HCT116 (cell line): ENCODE results near the gene RPL35. TPM values are rescaled to one million over a fixed set of nuclear protein-coding genes. Genes with fewer than 3 reads are reported as not detected.

Source experiments
- ATAC-seq: fragments of 200-7000 bp; cut with Tn5 transposase; 2 replicates; pipeline ENCODE4 v1.9.1; 2020; ENCODE audit warnings: mild to moderate bottlenecking, moderate library complexity
- BruUV-seq: library from RNA; stranded (reverse); fragments of 400-500 nt; replicated peaks from 2 replicates; lab custom pipeline; 2021; lab: Mats Ljungman, UMichigan
- CTCF ChIA-PET: fragments of 300-600 bp; sonication (Branson Sonifier 250); formaldehyde crosslinking; loops from one replicate; lab custom pipeline; 2021; ENCODE audit warnings: antibody characterized with exemption; lab: Charles Lee
- POLR2A ChIA-PET: fragments of 300-600, 350-600 bp; sonication (Branson Sonifier 250); formaldehyde crosslinking; loops from one replicate; lab custom pipeline; 2021; ENCODE audit warnings: antibody characterized with exemption; lab: Charles Lee
- RAD21 ChIA-PET, 2 experiments: fragments of 300-600 bp; sonication (Branson Sonifier 250); formaldehyde crosslinking; loops; one replicate each; lab custom pipeline; 2023; ENCODE audit warnings: low total read pairs in 2 of 2; ENCODE audit not compliant: uncharacterized antibody in 2 of 2, unreplicated experiment in 2 of 2, low non-redundant PET in 1 of 2; lab: Charles Lee
- DNase-seq: peaks from one replicate; pipeline ENCODE4 v3.0.0-alpha.2; 2010; ENCODE audit warnings: low read depth, low spot score
- H2AFZ ChIP-seq: fragments of 200-600 bp; shearing (Covaris generic), sonication (generic); 2 replicates; pipeline ENCODE4 v1.6.1; 2017; ENCODE audit warnings: low read depth, mixed run types, mixed read lengths, antibody characterized with exemption, low read length; ENCODE audit not compliant: poor library complexity, severe bottlenecking
- H3K27ac ChIP-seq: 2 replicates; pipeline ENCODE4 v1.5.1; 2012; ENCODE audit warnings: low read depth, low read length
- H3K27me3 ChIP-seq: fragments of 200-600 bp; sonication (generic); 2 replicates; pipeline ENCODE4 v1.6.1; 2016; ENCODE audit warnings: mixed run types, low read length, mixed read lengths; ENCODE audit not compliant: insufficient read depth
- H3K36me3 ChIP-seq, 2 experiments: fragments of 200-500 bp in 1 of 2; fragments of 200-600 bp in 1 of 2; sonication (Bioruptor generic) in 1 of 2; sonication (generic) in 1 of 2; 2 replicates each; pipeline versions ENCODE4 v1.5.1 to v1.6.1; 2014 to 2016; ENCODE audit warnings: low read length in 2 of 2, inconsistent platforms in 1 of 2, mixed read lengths in 1 of 2, mixed run types in 1 of 2; ENCODE audit not compliant: insufficient read depth in 2 of 2, control insufficient read depth in 1 of 2
- H3K4me1 ChIP-seq, 2 experiments: fragments of 200-600 bp in 1 of 2; sonication (generic) in 1 of 2; 2 replicates each; pipeline versions ENCODE4 v1.5.1 to v1.6.1; 2012 to 2017; ENCODE audit warnings: low read length in 2 of 2, inconsistent platforms in 1 of 2, mild to moderate bottlenecking in 1 of 2, mixed read lengths in 1 of 2, mixed run types in 1 of 2, moderate library complexity in 1 of 2; ENCODE audit not compliant: insufficient read depth in 2 of 2, control insufficient read depth in 1 of 2
- H3K4me2 ChIP-seq: fragments of 200-600 bp; sonication (generic); 2 replicates; pipeline ENCODE4 v1.6.1; 2017; ENCODE audit warnings: mixed run types, low read length, mixed read lengths
- H3K4me3 ChIP-seq, 2 experiments: fragments of 200-600 bp in 1 of 2; sonication (generic) in 1 of 2; replicated peaks in 1 of 2; 2 replicates each; pipeline ENCODE4 v1.5.1; 2011 to 2016; ENCODE audit warnings: low read length in 2 of 2, control low read depth in 1 of 2, low read depth in 1 of 2, mild to moderate bottlenecking in 1 of 2, mixed read lengths in 1 of 2, mixed run types in 1 of 2
- H3K79me2 ChIP-seq: fragments of 200-600 bp; sonication (generic); 2 replicates; pipeline ENCODE4 v1.6.1; 2017; ENCODE audit warnings: mild to moderate bottlenecking, mixed run types, low read length, moderate library complexity, mixed read lengths; ENCODE audit not compliant: insufficient read depth
- H3K9ac ChIP-seq: fragments of 200-600 bp; sonication (generic); 2 replicates; pipeline ENCODE4 v1.6.1; 2016; ENCODE audit warnings: low read length, mixed read lengths
- H3K9me2 ChIP-seq: fragments of 200-600 bp; sonication (generic), shearing (Covaris generic); 2 replicates; pipeline ENCODE4 v1.6.1; 2017; ENCODE audit warnings: mixed run types, mild to moderate bottlenecking, moderate library complexity; ENCODE audit not compliant: insufficient read depth
- H3K9me3 ChIP-seq, 2 experiments: fragments of 200-500 bp in 1 of 2; fragments of 200-600 bp in 1 of 2; sonication (Bioruptor generic) in 1 of 2; sonication (generic) in 1 of 2; 2 replicates each; pipeline ENCODE4 v1.6.1; 2014 to 2017; ENCODE audit warnings: low read length in 2 of 2, mixed read lengths in 2 of 2, inconsistent platforms in 1 of 2, low read depth in 1 of 2, mild to moderate bottlenecking in 1 of 2, mixed run types in 1 of 2, moderate library complexity in 1 of 2; ENCODE audit not compliant: control insufficient read depth in 1 of 2, insufficient read depth in 1 of 2
- H4K20me1 ChIP-seq: fragments of 200-600 bp; sonication (generic), shearing (Covaris generic); 2 replicates; pipeline ENCODE4 v1.6.1; 2017; ENCODE audit warnings: mixed run types, mild to moderate bottlenecking, moderate library complexity; ENCODE audit not compliant: insufficient read depth
- CBX3 ChIP-seq: IDR thresholded peaks from 2 replicates; pipeline ENCODE4 v1.6.1; 2012; ENCODE audit warnings: low read depth
- CEBPB ChIP-seq: IDR thresholded peaks from 2 replicates; pipeline ENCODE4 v1.6.1; 2012; ENCODE audit warnings: low read depth
- EZH2phosphoT487 ChIP-seq: fragments of 200-600 bp; IDR thresholded peaks from 2 replicates; pipeline ENCODE4 v1.6.1; 2018; ENCODE audit warnings: antibody characterized with exemption, borderline replicate concordance
- FOSL1 ChIP-seq: IDR thresholded peaks from 2 replicates; pipeline ENCODE4 v1.6.1; 2012; ENCODE audit warnings: low read depth
- POLR2AphosphoS5 ChIP-seq: IDR thresholded peaks from 2 replicates; pipeline ENCODE4 v1.6.1; 2011; ENCODE audit warnings: mild to moderate bottlenecking, low read depth, low read length, moderate library complexity
- RAD21 ChIP-seq: IDR thresholded peaks from 2 replicates; pipeline ENCODE4 v1.6.1; 2012; ENCODE audit warnings: low read depth, mild to moderate bottlenecking
- SIN3A ChIP-seq: IDR thresholded peaks from 2 replicates; pipeline ENCODE4 v1.6.1; 2012; ENCODE audit warnings: low read depth
- SP1 ChIP-seq: IDR thresholded peaks from 2 replicates; pipeline ENCODE4 v1.6.1; 2012; ENCODE audit warnings: low read depth
- YY1 ChIP-seq: IDR thresholded peaks from 2 replicates; pipeline ENCODE4 v1.6.1; 2011; ENCODE audit warnings: low read length, low read depth, moderate library complexity, mild to moderate bottlenecking; ENCODE audit not compliant: insufficient replicate concordance; ENCODE audit errors: extremely low read depth
- intact Hi-C: fragments of 100-400 bp; cut with micrococcal nuclease; formaldehyde crosslinking; loops from 2 replicates; pipeline ENCODE4 v1.10.0; 2022
- total RNA-seq: library from RNA; stranded (reverse); gene quantifications from one replicate; pipeline ENCODE4 v1.2.1, GENCODE V29; 2021; ENCODE audit not compliant: unreplicated experiment
- TF ChIP-seq, protein P1 (sequence below): IDR thresholded peaks from 2 replicates; pipeline ENCODE4 v1.6.1; 2012

The RPL35 gene
- total RNA-seq, 1 experiment from 2014 or later, result 1,754 TPM

- no TSS peak for BruUV-seq
- H2AFZ ChIP-seq, result no peak overlapping the region
- POLR2A ChIA-PET, result no interaction called here
- ATAC-seq (no peak), DNase-seq (no peak)
- RAD21 ChIA-PET, result no interaction called here
- no peak overlapping the region for H3K4me2 ChIP-seq
- CTCF ChIA-PET, result no interaction called here
- no peaks in the 10 kb centered on the region for H4K20me1 ChIP-seq
- no peak overlapping the region for H3K27ac ChIP-seq
- H3K9ac ChIP-seq, result no peak overlapping the region
- H3K27me3 ChIP-seq, result no peaks in the 10 kb centered on the region
- H3K4me3 ChIP-seq, result no peak overlapping the region
- H3K9me2 ChIP-seq, result no peaks in the 10 kb centered on the region
- H3K79me2 ChIP-seq, result no peaks in the 10 kb centered on the region
- intact Hi-C loops, result no loop called here
- no peaks in the 10 kb centered on the region for H3K4me1 ChIP-seq
- TF ChIP-seq FOSL1, result no peak
- TF ChIP-seq, protein P1, sequence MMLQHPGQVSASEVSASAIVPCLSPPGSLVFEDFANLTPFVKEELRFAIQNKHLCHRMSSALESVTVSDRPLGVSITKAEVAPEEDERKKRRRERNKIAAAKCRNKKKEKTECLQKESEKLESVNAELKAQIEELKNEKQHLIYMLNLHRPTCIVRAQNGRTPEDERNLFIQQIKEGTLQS, result no peak
- TF ChIP-seq CEBPB, result no peak
- TF ChIP-seq YY1, result no peak
- H3K36me3 ChIP-seq, result peaks cover 0 to 2% of the 10 kb centered on the region in 2 experiments
- H3K9me3 ChIP-seq, result no peaks in the 10 kb centered on the region
Measured at GRCh38 chr9:124886461-124886860, 24.7 kb upstream of the RPL35 start.

- H4K20me1 ChIP-seq, result no peaks in the 10 kb centered on the region
- no peak overlapping the region for H3K4me2 ChIP-seq
- H3K27me3 ChIP-seq, result no peaks in the 10 kb centered on the region
- H2AFZ ChIP-seq, result no peak overlapping the region
- no peaks in the 10 kb centered on the region for H3K9me2 ChIP-seq
- POLR2A ChIA-PET, result no interaction called here
- H3K9me3 ChIP-seq, result no peaks in the 10 kb centered on the region
- H3K79me2 ChIP-seq, result no peaks in the 10 kb centered on the region
- BruUV-seq, result no TSS peak
- intact Hi-C loops, result no loop called here
- no peak overlapping the region for H3K27ac ChIP-seq
- CTCF ChIA-PET, result no interaction called here
- no peak for DNase-seq
- H3K4me1 ChIP-seq, result no peaks in the 10 kb centered on the region
- 0 out of 2 replicates have a peak, but pooled peaks have one; percentile 11 for ATAC-seq
- H3K4me3 ChIP-seq, result no peak overlapping the region
- no peak overlapping the region for H3K9ac ChIP-seq
- H3K36me3 ChIP-seq, result peaks cover 0 to 2% of the 10 kb centered on the region in 2 experiments; a peak in 3 of 4 replicates
- RAD21 ChIA-PET, result no interaction called here
- no peak for TF ChIP-seq CEBPB
- no peak for TF ChIP-seq FOSL1
- TF ChIP-seq SIN3A, result no peak
- TF ChIP-seq CBX3, result no peak
- no peak for TF ChIP-seq SP1
- no peak for TF ChIP-seq POLR2AphosphoS5
- TF ChIP-seq EZH2phosphoT487, result no peak
- no peak for TF ChIP-seq RAD21
Measured at GRCh38 chr9:124885551-124885950, 23.8 kb upstream of the RPL35 start.
